NT2/D1 (cell line): Measurements from ENCODE around the gene KRT71.

Source experiments
- YY1 ChIP-seq: IDR thresholded peaks from 2 replicates; pipeline ENCODE4 v1.6.1; 2011; ENCODE audit not compliant: insufficient read length, insufficient read depth
- ZNF274 ChIP-seq: IDR thresholded peaks from 2 replicates; pipeline ENCODE4 v1.6.1; 2011; ENCODE audit warnings: mild to moderate bottlenecking, low read depth, low read length

DNA sequence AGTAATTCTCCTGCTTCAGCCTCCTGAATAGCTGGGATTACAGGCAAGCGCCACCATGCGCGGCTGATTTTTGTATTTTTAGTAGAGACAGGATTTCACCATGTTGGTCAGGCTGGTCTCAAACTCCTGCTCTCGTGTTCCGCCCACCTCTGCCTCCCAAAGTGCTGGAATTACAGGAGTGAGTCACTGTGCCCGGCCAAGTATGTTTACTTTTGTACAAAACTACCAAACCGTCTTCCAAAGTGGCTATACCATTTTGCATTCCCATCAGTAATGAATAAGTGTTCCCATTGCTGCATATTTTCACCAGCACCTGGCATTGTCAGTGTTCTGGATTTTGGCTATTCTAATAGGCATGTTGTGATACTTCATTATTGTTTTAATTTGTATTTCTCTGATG lies 51.5 kb downstream of the KRT71 start:
- TF ChIP-seq ZNF274, result no peak
- no peak for TF ChIP-seq YY1
